GM12875 (cell line): ENCODE measurements around the gene METTL8.

Experiments used
- H3K4me3 ChIP-seq: one replicate; pipeline ENCODE4 v1.5.1; 2011; ENCODE audit warnings: low read depth, low read length, control low read depth
- CTCF ChIP-seq: IDR thresholded peaks from 2 replicates; pipeline ENCODE4 v1.5.1; 2011; ENCODE audit warnings: low read depth, mild to moderate bottlenecking, control low read depth, inconsistent platforms, low read length, moderate library complexity, borderline replicate concordance; ENCODE audit not compliant: insufficient read depth

The METTL8 gene

DNA sequence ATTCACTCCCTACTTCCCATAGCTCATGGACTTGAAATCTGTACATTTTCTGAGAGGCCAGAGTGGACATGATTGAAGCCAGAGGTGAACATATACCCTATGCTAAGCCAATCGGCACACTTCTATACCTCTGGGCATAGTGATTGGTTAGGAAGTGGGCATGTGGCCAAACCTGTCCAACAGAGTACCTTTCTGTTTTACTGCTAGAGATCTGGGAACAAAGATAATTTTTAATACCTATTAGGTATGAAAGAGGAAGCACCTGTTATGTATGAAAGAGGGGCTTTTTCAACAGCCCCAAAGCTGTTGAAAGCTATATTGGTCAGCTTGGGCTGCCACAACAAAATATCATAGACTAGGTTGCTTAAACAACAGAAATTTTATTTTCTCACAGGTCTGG lies 27.7 kb downstream of the METTL8 start:
- TF ChIP-seq CTCF: no peak
- H3K4me3 ChIP-seq: no peak overlapping the region

- TF ChIP-seq CTCF: no peak
Measured at GRCh38 chr2:171405546-171405945, 28.2 kb downstream of the METTL8 start.

DNA sequence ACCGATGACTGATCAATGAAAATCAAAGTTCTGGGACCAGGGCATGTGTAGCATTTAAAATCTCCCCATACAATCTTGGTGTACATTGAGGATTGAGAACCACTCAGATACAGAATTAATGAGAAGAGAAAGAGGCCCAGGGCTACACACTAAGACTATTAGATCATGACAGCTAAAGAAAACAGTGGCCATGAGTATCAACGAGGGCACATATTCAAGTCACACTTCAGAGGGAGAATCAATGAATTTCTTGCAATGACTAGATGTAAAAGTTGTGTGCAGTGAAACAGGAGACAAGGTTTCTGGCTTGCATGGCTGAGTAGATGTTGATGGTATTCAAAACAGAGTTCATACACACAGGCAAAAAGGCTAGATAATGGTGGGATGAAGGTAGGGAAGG lies 29.1 kb downstream of the METTL8 start:
- TF ChIP-seq CTCF: no peak
- H3K4me3 ChIP-seq: no peak overlapping the region

More at GRCh38 chr2:171405546-171405945, 28.2 kb downstream of the METTL8 start:
- no peak overlapping the region for H3K4me3 ChIP-seq

DNA sequence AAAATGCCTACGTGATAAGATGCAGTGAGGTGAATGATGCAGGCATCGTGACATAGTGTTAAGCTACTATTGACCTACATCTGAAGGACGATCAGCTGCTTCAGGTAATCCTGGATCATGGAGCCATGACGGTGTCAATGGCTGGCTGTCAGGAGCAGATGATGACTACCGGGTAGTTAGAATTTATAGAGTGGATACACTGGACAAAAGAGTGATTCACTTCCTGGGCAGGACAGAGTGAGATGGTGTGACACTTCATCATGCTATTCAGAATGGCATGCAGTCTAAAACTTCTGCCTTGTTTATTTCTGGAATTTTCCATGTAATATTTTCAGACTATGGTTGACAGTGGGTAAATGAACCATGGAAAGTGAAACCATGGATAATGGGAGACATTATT lies 29.5 kb downstream of the METTL8 start:
- TF ChIP-seq CTCF: no peak
- H3K4me3 ChIP-seq: no peak overlapping the region

- H3K4me3 ChIP-seq: no peak overlapping the region
- no peak for TF ChIP-seq CTCF
Measured at GRCh38 chr2:171402906-171403580, 30.7 kb downstream of the METTL8 start.

DNA sequence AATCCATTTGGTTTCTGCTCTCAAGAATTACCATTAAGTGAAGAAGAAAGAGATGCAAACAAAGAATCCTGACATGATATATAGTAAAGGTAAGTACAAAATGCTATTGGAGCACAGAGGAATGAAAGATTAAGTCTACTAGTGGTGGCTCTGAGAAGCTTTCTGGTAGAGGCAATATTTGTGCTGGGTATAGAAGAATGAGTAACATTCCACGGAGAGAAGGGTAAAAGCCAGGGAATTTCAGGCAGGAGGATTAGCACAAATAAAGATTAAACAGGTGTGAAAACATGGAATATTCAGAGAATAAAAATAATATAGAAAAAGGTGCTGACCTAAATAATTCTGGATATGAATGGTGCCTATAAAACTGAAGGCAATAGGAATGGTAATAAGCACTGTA lies 31.8 kb downstream of the METTL8 start:
- no peak overlapping the region for H3K4me3 ChIP-seq
- TF ChIP-seq CTCF: no peak

DNA sequence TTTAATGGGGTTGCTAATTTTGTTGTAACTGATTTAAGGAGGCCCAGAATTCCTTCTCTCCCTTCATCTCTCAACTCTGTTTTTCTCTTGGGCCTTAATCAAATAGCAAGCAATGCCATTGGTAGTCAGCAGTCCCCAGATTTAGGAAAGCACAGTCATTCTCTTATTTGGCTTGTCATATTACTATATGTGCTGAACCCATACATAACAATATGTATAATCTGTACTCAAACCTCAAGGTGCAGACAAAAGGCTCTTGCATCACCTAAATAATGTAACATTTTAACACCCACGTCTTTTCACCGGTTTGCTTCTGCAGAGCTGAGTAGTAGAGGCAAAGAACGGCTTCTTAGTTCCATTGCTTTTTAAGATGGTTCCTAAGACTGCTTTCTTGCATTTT lies 33.4 kb downstream of the METTL8 start:
- no peak overlapping the region for H3K4me3 ChIP-seq
- no peak for TF ChIP-seq CTCF
